WTC11 (cell line): Measurements from ENCODE around the gene PKHD1. TPM values are rescaled to one million over a fixed set of nuclear protein-coding genes. Genes with fewer than 3 reads are reported as not detected.

ENCODE experiments used
- ATAC-seq: fragments of 200-7000 bp; cut with Tn5 transposase; 2 replicates; pipeline ENCODE4 v1.10.0; 2021; ENCODE audit warnings: mild to moderate bottlenecking, moderate library complexity
- CTCF ChIA-PET: fragments of 300-600 bp; sonication (Branson Sonifier 250); formaldehyde crosslinking; loops from one replicate; lab custom pipeline; 2021; ENCODE audit warnings: antibody characterized with exemption; lab: Charles Lee
- POLR2A ChIA-PET: fragments of 350-600 bp; sonication (Branson Sonifier 250); formaldehyde crosslinking; loops from one replicate; lab custom pipeline; 2021; ENCODE audit warnings: antibody characterized with exemption; lab: Charles Lee
- DNase-seq: peaks from one replicate; pipeline ENCODE4 v3.0.0; 2021; ENCODE audit warnings: low spot score
- H3K27ac Mint-ChIP-seq: 2 replicates; pipeline ENCODE4 v1.8.0; 2021; ENCODE audit warnings: mixed read lengths
- H3K27me3 Mint-ChIP-seq: 2 replicates; pipeline ENCODE4 v1.8.0; 2021; ENCODE audit warnings: low read depth, mild to moderate bottlenecking, moderate library complexity, mixed read lengths
- H3K36me3 Mint-ChIP-seq: 2 replicates; pipeline ENCODE4 v1.8.0; 2021; ENCODE audit warnings: mixed read lengths
- H3K4me1 Mint-ChIP-seq: 2 replicates; pipeline ENCODE4 v1.8.0; 2022; ENCODE audit warnings: mixed read lengths
- H3K4me3 Mint-ChIP-seq: 2 replicates; pipeline ENCODE4 v1.8.0; 2021; ENCODE audit warnings: mild to moderate bottlenecking, moderate library complexity, mixed read lengths
- H3K9me3 Mint-ChIP-seq: 2 replicates; pipeline ENCODE4 v1.8.0; 2021; ENCODE audit warnings: mixed read lengths
- ARID4B ChIP-seq: sonication (generic); formaldehyde crosslinking; IDR thresholded peaks from 2 replicates; pipeline ENCODE4 v1.8.0; 2023; ENCODE audit warnings: missing genetic modification reagents, mild to moderate bottlenecking, borderline replicate concordance
- ATF6 ChIP-seq: sonication (generic); formaldehyde crosslinking; IDR thresholded peaks from 2 replicates; pipeline ENCODE4 v1.8.1; 2023; ENCODE audit warnings: mild to moderate bottlenecking, missing genetic modification reagents
- GRHL2 ChIP-seq: fragments of 250-450 bp; sonication (Bioruptor Pico); IDR thresholded peaks from 2 replicates; pipeline ENCODE4 v1.8.0; 2022; ENCODE audit warnings: mild to moderate bottlenecking, moderate library complexity; ENCODE audit not compliant: insufficient replicate concordance, severe bottlenecking
- HMGA2 ChIP-seq: fragments of 250-450 bp; sonication (Bioruptor Pico); IDR thresholded peaks from 2 replicates; pipeline ENCODE4 v1.4.0; 2021; ENCODE audit warnings: mild to moderate bottlenecking, moderate library complexity
- NFATC4 ChIP-seq: fragments of 250-450 bp; sonication (Bioruptor Pico); IDR thresholded peaks from 2 replicates; pipeline ENCODE4 v1.9.0; 2021; ENCODE audit warnings: mild to moderate bottlenecking
- NFYB ChIP-seq: sonication (generic); formaldehyde crosslinking; conservative IDR thresholded peaks from 2 replicates; pipeline ENCODE4 v1.8.0; 2022; ENCODE audit warnings: low read depth, missing genetic modification reagents
- OVOL2 ChIP-seq: fragments of 250-450 bp; sonication (Bioruptor Pico); IDR thresholded peaks from 2 replicates; pipeline ENCODE4 v1.9.0; 2021; ENCODE audit warnings: mild to moderate bottlenecking, borderline replicate concordance
- PRDM15 ChIP-seq: sonication (generic); formaldehyde crosslinking; IDR thresholded peaks from 2 replicates; pipeline ENCODE4 v1.8.0; 2022; ENCODE audit warnings: missing genetic modification reagents
- SMAD4 ChIP-seq: sonication (generic); formaldehyde crosslinking; IDR thresholded peaks from 2 replicates; pipeline ENCODE4 v1.8.0; 2022; ENCODE audit warnings: mild to moderate bottlenecking, missing genetic modification reagents
- TEAD1 ChIP-seq: sonication (generic); formaldehyde crosslinking; IDR thresholded peaks from 2 replicates; pipeline ENCODE4 v1.8.0; 2022; ENCODE audit warnings: mild to moderate bottlenecking, missing genetic modification reagents
- ZNF671 ChIP-seq: fragments of 250-450 bp; sonication (Bioruptor Pico); IDR thresholded peaks from 2 replicates; pipeline ENCODE4 v1.8.0; 2021; ENCODE audit warnings: mild to moderate bottlenecking
- total RNA-seq: library from RNA; stranded (reverse); gene quantifications from 3 replicates; pipeline ENCODE4 v1.2.3, GENCODE V29; 2021
- TF ChIP-seq, protein P1 (sequence below): fragments of 250-450 bp; sonication (Bioruptor Pico); IDR thresholded peaks from 2 replicates; pipeline ENCODE4 v1.8.0; 2021; ENCODE audit warnings: mild to moderate bottlenecking
- TF ChIP-seq, protein P2 (sequence below): sonication (generic); formaldehyde crosslinking; IDR thresholded peaks from 2 replicates; pipeline ENCODE4 v1.8.1; 2023; ENCODE audit warnings: mild to moderate bottlenecking, missing genetic modification reagents, borderline replicate concordance
- TF ChIP-seq, protein P3 (sequence below): sonication (generic); formaldehyde crosslinking; IDR thresholded peaks from 2 replicates; pipeline ENCODE4 v1.8.1; 2023; ENCODE audit warnings: mild to moderate bottlenecking, moderate library complexity, missing genetic modification reagents
- TF ChIP-seq, protein P4 (sequence below): sonication (generic); formaldehyde crosslinking; IDR thresholded peaks from 2 replicates; pipeline ENCODE4 v1.8.1; 2022; ENCODE audit warnings: mild to moderate bottlenecking, moderate library complexity, missing genetic modification reagents
- TF ChIP-seq, protein P5 (sequence below): sonication (generic); formaldehyde crosslinking; IDR thresholded peaks from 2 replicates; pipeline ENCODE4 v1.8.1; 2023; ENCODE audit warnings: mild to moderate bottlenecking, missing genetic modification reagents

PKHD1 gene
- total RNA-seq, 1 experiment from 2014 or later = 0.15 TPM

GRCh38 chr6:51594981-51595380 is 492.4 kb downstream of the PKHD1 start (continued):
- TF ChIP-seq ATF6 (CRISPR knock-in tag) = no peak
- TF ChIP-seq, protein P1, sequence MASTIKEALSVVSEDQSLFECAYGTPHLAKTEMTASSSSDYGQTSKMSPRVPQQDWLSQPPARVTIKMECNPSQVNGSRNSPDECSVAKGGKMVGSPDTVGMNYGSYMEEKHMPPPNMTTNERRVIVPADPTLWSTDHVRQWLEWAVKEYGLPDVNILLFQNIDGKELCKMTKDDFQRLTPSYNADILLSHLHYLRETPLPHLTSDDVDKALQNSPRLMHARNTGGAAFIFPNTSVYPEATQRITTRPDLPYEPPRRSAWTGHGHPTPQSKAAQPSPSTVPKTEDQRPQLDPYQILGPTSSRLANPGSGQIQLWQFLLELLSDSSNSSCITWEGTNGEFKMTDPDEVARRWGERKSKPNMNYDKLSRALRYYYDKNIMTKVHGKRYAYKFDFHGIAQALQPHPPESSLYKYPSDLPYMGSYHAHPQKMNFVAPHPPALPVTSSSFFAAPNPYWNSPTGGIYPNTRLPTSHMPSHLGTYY (CRISPR knock-in tag) = no peak
- TF ChIP-seq SMAD4 (CRISPR knock-in tag) = no peak
- no peak for TF ChIP-seq OVOL2 (CRISPR knock-in tag)
- no peak for TF ChIP-seq HMGA2 (CRISPR knock-in tag)
- no peak for TF ChIP-seq TEAD1
- TF ChIP-seq, protein P2, sequence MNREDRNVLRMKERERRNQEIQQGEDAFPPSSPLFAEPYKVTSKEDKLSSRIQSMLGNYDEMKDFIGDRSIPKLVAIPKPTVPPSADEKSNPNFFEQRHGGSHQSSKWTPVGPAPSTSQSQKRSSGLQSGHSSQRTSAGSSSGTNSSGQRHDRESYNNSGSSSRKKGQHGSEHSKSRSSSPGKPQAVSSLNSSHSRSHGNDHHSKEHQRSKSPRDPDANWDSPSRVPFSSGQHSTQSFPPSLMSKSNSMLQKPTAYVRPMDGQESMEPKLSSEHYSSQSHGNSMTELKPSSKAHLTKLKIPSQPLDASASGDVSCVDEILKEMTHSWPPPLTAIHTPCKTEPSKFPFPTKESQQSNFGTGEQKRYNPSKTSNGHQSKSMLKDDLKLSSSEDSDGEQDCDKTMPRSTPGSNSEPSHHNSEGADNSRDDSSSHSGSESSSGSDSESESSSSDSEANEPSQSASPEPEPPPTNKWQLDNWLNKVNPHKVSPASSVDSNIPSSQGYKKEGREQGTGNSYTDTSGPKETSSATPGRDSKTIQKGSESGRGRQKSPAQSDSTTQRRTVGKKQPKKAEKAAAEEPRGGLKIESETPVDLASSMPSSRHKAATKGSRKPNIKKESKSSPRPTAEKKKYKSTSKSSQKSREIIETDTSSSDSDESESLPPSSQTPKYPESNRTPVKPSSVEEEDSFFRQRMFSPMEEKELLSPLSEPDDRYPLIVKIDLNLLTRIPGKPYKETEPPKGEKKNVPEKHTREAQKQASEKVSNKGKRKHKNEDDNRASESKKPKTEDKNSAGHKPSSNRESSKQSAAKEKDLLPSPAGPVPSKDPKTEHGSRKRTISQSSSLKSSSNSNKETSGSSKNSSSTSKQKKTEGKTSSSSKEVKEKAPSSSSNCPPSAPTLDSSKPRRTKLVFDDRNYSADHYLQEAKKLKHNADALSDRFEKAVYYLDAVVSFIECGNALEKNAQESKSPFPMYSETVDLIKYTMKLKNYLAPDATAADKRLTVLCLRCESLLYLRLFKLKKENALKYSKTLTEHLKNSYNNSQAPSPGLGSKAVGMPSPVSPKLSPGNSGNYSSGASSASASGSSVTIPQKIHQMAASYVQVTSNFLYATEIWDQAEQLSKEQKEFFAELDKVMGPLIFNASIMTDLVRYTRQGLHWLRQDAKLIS = no peak
- TF ChIP-seq, all 79 proteins: peak for 0

GRCh38 chr6:51585264-51585663 is 502.1 kb downstream of the PKHD1 start:
- DNase-seq (no peak), ATAC-seq (no peak)
- Mint-ChIP-seq H3K9me3 (peaks cover 25% of the 10 kb centered on the region), H3K4me1 (peaks cover 10% of the 10 kb centered on the region), H3K27me3 (no peaks in the 10 kb centered on the region), H3K27ac (no peak overlapping the region), H3K4me3 (no peak overlapping the region), H3K36me3 (peaks cover 11% of the 10 kb centered on the region)
- ChIA-PET CTCF (no interaction called here), POLR2A (no interaction called here)
- TF ChIP-seq, protein P3, sequence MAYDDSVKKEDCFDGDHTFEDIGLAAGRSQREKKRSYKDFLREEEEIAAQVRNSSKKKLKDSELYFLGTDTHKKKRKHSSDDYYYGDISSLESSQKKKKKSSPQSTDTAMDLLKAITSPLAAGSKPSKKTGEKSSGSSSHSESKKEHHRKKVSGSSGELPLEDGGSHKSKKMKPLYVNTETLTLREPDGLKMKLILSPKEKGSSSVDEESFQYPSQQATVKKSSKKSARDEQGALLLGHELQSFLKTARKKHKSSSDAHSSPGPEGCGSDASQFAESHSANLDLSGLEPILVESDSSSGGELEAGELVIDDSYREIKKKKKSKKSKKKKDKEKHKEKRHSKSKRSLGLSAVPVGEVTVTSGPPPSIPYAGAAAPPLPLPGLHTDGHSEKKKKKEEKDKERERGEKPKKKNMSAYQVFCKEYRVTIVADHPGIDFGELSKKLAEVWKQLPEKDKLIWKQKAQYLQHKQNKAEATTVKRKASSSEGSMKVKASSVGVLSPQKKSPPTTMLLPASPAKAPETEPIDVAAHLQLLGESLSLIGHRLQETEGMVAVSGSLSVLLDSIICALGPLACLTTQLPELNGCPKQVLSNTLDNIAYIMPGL (CRISPR knock-in tag) = no peak
- no peak for TF ChIP-seq ARID4B (CRISPR knock-in tag)
- no peak for TF ChIP-seq GRHL2 (CRISPR knock-in tag)
- no peak for TF ChIP-seq PRDM15 (CRISPR knock-in tag)
- TF ChIP-seq, protein P4, sequence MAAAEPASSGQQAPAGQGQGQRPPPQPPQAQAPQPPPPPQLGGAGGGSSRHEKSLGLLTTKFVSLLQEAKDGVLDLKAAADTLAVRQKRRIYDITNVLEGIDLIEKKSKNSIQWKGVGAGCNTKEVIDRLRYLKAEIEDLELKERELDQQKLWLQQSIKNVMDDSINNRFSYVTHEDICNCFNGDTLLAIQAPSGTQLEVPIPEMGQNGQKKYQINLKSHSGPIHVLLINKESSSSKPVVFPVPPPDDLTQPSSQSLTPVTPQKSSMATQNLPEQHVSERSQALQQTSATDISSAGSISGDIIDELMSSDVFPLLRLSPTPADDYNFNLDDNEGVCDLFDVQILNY (CRISPR knock-in tag) = no peak
- TF ChIP-seq ZNF671 (CRISPR knock-in tag) = no peak
- TF ChIP-seq, protein P5, sequence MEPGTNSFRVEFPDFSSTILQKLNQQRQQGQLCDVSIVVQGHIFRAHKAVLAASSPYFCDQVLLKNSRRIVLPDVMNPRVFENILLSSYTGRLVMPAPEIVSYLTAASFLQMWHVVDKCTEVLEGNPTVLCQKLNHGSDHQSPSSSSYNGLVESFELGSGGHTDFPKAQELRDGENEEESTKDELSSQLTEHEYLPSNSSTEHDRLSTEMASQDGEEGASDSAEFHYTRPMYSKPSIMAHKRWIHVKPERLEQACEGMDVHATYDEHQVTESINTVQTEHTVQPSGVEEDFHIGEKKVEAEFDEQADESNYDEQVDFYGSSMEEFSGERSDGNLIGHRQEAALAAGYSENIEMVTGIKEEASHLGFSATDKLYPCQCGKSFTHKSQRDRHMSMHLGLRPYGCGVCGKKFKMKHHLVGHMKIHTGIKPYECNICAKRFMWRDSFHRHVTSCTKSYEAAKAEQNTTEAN = no peak
- TF ChIP-seq NFYB (CRISPR knock-in tag) = no peak
- no peak for TF ChIP-seq NFATC4 (CRISPR knock-in tag)
